Sigmoid colon (tissue), 7 donors: ENCODE measurements around the gene CD200R1. TPM values are rescaled to one million over a fixed set of nuclear protein-coding genes. Genes with fewer than 3 reads are reported as not detected.

Source experiments
- DNase-seq: peaks from one replicate; pipeline ENCODE4 v3.0.0-alpha.2; 2019
- H3K27ac ChIP-seq, 4 donors: fragments of 200-600 bp; sonication (generic); one replicate each; pipeline ENCODE4 v1.5.1; 2016 to 2019; ENCODE audit warnings: mild to moderate bottlenecking in 1 of 4
- H3K27me3 ChIP-seq, 3 donors: fragments of 200-600 bp; sonication (generic); one replicate each; pipeline ENCODE4 v1.5.1; 2019; ENCODE audit warnings: mild to moderate bottlenecking in 1 of 3
- H3K36me3 ChIP-seq, 4 donors: fragments of 200-600 bp; sonication (generic); one replicate each; pipeline ENCODE4 v1.5.1; 2016 to 2019
- H3K4me1 ChIP-seq, 4 donors: fragments of 200-600 bp; sonication (generic); one replicate each; pipeline ENCODE4 v1.5.1; 2017 to 2019
- H3K4me3 ChIP-seq, 4 donors: fragments of 200-600 bp; sonication (generic); one replicate each; pipeline ENCODE4 v1.5.1; 2017 to 2019; ENCODE audit warnings: mild to moderate bottlenecking in 2 of 4, moderate library complexity in 1 of 4
- H3K9me3 ChIP-seq, 4 donors: fragments of 200-600 bp in 3 of 4; sonication (generic) in 3 of 4; one replicate each; pipeline versions ENCODE4 v1.5.1 to v1.6.1; 2013 to 2019
- EP300 ChIP-seq, 4 donors: sonication (generic); formaldehyde crosslinking; IDR thresholded peaks; one replicate each; pipeline ENCODE4 v1.6.1; 2017; ENCODE audit warnings: antibody characterized with exemption in 4 of 4
- POLR2A ChIP-seq, 2 donors: fragments of 450-650 bp; IDR thresholded peaks; one replicate each; pipeline ENCODE4 v1.6.1; 2016; ENCODE audit warnings: antibody characterized with exemption in 2 of 2, mild to moderate bottlenecking in 2 of 2, moderate library complexity in 2 of 2
- POLR2AphosphoS5 ChIP-seq, 4 donors: sonication (generic); formaldehyde crosslinking; IDR thresholded peaks; one replicate each; pipeline ENCODE4 v1.6.1; 2017; ENCODE audit warnings: antibody characterized with exemption in 4 of 4
- WGBS, 2 donors: extraction: QIAGEN DNeasy Blood & Tissue Kit; methylation state at CpG; one replicate each; pipeline ENCODE4 v1.1.7; 2013; 5-methylcytosine and 5-hydroxymethylcytosine counted together
- intact Hi-C: fragments of 100-400 bp; cut with DNase I; formaldehyde crosslinking; loops from one replicate; pipeline ENCODE4 v1.15.1; 2023
- polyA plus RNA-seq, 3 donors: library from polyadenylated mRNA; stranded (reverse); fragments of 200-250 nt; gene quantifications; one replicate each; pipeline ENCODE4 v1.2.3, GENCODE V29; 2013
- total RNA-seq, 4 donors: library from RNA; depleted of rRNA; stranded (reverse); fragments of >200 nt; gene quantifications; one replicate each; pipeline ENCODE4 v1.1.0, GENCODE V29; 2016
- TF ChIP-seq, protein P1 (sequence below), 4 experiments: fragments of 450-650 bp in 3 of 4; fragments of 200-600 bp in 1 of 4; IDR thresholded peaks; one replicate each; pipeline ENCODE4 v1.5.1; 2016 to 2019; ENCODE audit warnings: antibody characterized with exemption in 4 of 4, mild to moderate bottlenecking in 3 of 4, moderate library complexity in 2 of 4
- donor health status: healthy with polysubstance abuse.
- donor health status: Bipolar disorder and iron deficiency.
- donor health status: healthy.

CD200R1 gene
- total and polyA plus RNA-seq, 7 donors: 0.60 to 5.0 (median 1.1) TPM; not detected in 1

DNA sequence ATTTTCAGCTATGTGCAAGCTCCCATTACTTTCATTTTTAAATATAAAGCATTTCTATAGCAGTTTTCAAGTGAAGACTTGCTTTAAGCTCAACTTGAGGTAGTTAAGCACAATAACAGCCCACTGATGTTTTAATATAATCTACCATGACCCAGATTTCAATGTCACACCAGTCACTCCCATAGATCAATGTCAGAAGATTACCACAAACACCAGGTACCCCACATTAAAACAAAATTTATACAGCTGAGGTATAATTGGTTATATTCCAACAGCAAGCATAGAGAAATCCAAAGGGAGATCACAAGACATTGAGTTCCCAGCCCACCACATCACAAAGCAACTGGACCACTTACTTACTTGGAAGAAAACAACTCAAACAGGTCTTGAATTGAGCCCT is 38.7 kb upstream of the CD200R1 start:
- Histone ChIP-seq H3K27ac (no peak overlapping the region), H3K27me3 (no peaks in the 10 kb centered on the region), H3K4me1 (peaks cover 0 to 14% (median 10%) of the 10 kb centered on the region in 4 donors), H3K36me3 (peaks cover 0 to 65% (median 8%) of the 10 kb centered on the region in 4 donors), H3K4me3 (no peak overlapping the region), H3K9me3 (no peaks in the 10 kb centered on the region)
- TF ChIP-seq POLR2A (IDR thresholded peaks at IDR 0.05) (no peak), EP300 (IDR thresholded peaks at IDR 0.05) (no peak), POLR2AphosphoS5 (IDR thresholded peaks at IDR 0.05) (no peak)
- TF ChIP-seq, protein P1, sequence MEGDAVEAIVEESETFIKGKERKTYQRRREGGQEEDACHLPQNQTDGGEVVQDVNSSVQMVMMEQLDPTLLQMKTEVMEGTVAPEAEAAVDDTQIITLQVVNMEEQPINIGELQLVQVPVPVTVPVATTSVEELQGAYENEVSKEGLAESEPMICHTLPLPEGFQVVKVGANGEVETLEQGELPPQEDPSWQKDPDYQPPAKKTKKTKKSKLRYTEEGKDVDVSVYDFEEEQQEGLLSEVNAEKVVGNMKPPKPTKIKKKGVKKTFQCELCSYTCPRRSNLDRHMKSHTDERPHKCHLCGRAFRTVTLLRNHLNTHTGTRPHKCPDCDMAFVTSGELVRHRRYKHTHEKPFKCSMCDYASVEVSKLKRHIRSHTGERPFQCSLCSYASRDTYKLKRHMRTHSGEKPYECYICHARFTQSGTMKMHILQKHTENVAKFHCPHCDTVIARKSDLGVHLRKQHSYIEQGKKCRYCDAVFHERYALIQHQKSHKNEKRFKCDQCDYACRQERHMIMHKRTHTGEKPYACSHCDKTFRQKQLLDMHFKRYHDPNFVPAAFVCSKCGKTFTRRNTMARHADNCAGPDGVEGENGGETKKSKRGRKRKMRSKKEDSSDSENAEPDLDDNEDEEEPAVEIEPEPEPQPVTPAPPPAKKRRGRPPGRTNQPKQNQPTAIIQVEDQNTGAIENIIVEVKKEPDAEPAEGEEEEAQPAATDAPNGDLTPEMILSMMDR (IDR thresholded peaks at IDR 0.05): no peak
- intact Hi-C loops: no loop called here
- DNase-seq: no peak

DNA sequence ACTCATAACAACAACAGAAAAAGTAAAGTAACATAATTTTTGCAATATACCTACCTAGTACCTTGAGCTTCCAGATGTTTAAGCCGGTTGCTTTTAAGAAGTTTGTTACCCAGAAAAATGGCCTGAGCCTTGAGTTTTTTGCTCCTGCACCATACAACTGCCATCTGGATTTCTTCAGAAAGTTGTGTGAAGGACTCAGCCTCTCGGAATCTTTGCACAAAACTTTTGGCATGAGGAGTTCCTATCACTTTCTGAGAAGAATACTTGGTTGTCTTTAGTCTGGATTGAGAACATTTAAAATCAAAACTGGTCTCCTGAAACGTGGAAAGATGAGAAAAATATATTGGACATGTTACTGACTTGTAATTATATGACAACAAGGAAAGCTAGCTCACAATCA is 33.2 kb upstream of the CD200R1 start:
- TF ChIP-seq POLR2A (IDR thresholded peaks at IDR 0.05) (no peak), POLR2AphosphoS5 (IDR thresholded peaks at IDR 0.05) (no peak), EP300 (IDR thresholded peaks at IDR 0.05) (no peak)
- TF ChIP-seq, protein P1 (IDR thresholded peaks at IDR 0.05): no peak
- H3K27me3 ChIP-seq: no peaks in the 10 kb centered on the region
- H3K9me3 ChIP-seq: no peaks in the 10 kb centered on the region
- H3K4me3 ChIP-seq: no peak overlapping the region
- no peak overlapping the region for H3K27ac ChIP-seq
- H3K36me3 ChIP-seq: peaks cover 0 to 75% (median 31%) of the 10 kb centered on the region in 4 donors
- DNase-seq: no peak
- WGBS, 2 donors: 77 to 80% methylated on average over 3 of the region's 3 CpGs
- intact Hi-C loops: no loop called here
- peaks cover 0 to 5% (median 0%) of the 10 kb centered on the region in 4 donors for H3K4me1 ChIP-seq

DNA sequence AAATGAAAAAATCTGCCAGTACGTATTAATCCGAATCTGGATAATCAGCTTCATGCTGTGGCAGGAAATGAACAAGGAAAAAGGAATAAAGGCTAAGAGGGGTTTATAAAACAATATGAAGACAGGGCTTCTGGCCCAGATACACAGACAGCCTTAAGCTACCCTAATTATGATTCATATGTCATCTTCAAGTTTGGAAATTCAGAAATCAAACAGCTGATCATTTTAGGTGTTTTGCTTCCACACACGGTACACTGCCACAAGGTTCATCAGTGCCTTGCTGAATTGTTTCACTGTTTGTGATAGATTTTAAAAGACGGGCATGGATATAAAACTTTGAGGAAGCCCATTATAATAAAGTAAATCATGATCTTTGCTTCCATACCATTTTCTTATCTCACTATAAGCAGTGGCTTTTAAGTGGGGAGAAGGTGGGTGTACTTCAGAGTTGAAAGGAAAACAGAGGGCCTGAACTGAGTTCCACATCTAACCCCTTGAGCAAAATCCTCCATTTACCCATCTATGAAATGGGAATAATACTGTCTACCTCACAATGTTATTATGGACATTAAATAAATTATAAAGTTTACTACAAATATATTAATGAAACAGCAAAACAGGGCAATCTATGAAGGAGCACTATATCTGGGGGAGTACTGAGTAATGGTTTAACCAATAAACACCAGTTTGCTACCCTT is 31.6 kb upstream of the CD200R1 start:
- no peak for TF ChIP-seq POLR2AphosphoS5 (IDR thresholded peaks at IDR 0.05)
- TF ChIP-seq, protein P1 (IDR thresholded peaks at IDR 0.05): no peak
- TF ChIP-seq POLR2A (IDR thresholded peaks at IDR 0.05): no peak
- TF ChIP-seq EP300 (IDR thresholded peaks at IDR 0.05): no peak
- Histone ChIP-seq H3K9me3 (no peaks in the 10 kb centered on the region), H3K4me3 (no peak overlapping the region), H3K27ac (no peak overlapping the region), H3K36me3 (peaks cover 0 to 68% (median 26%) of the 10 kb centered on the region in 4 donors), H3K27me3 (no peaks in the 10 kb centered on the region), H3K4me1 (peaks cover 0 to 19% (median 10%) of the 10 kb centered on the region in 4 donors)
- intact Hi-C loops: no loop called here
- 83 to 88% methylated on average over 4 of the region's 4 CpGs for WGBS, 2 donors
- no peak for DNase-seq

DNA sequence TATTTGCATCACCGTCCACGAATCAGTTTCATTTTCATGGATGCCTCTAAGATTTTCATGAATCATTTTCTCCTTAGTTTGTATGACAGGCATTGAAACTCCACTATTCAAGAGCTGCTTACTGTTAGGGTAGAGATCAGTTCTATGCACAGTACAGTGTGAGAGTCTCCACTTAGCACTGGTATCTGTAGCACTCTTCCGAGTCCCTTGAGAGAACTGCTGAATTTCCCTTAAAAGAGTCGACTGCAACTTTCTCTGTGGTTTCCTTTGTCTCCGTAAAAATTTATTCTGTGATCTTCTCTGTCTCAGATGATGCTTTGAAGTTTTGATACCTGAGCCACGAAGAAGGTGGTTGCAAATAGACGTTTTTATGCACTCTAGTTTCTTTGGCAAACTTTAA is 30.7 kb upstream of the CD200R1 start:
- DNase-seq: no peak
- Histone ChIP-seq H3K4me1 (peaks cover 0 to 25% (median 11%) of the 10 kb centered on the region in 4 donors), H3K27ac (no peak overlapping the region), H3K36me3 (peaks cover 0 to 65% (median 26%) of the 10 kb centered on the region in 4 donors), H3K4me3 (no peak overlapping the region), H3K27me3 (no peaks in the 10 kb centered on the region), H3K9me3 (no peaks in the 10 kb centered on the region)
- TF ChIP-seq POLR2AphosphoS5 (IDR thresholded peaks at IDR 0.05) (no peak), POLR2A (IDR thresholded peaks at IDR 0.05) (no peak), EP300 (IDR thresholded peaks at IDR 0.05) (no peak)
- TF ChIP-seq, protein P1 (IDR thresholded peaks at IDR 0.05): no peak
- 74 to 84% methylated on average over 7 of the region's 7 CpGs for WGBS, 2 donors
- intact Hi-C loops: no loop called here
